GM12875 (cell line): ENCODE results near the gene DLG1.

Experiments used
- H3K4me3 ChIP-seq: one replicate; pipeline ENCODE4 v1.5.1; 2011; ENCODE audit warnings: low read depth, low read length, control low read depth
- CTCF ChIP-seq: IDR thresholded peaks from 2 replicates; pipeline ENCODE4 v1.5.1; 2011; ENCODE audit warnings: low read depth, mild to moderate bottlenecking, control low read depth, inconsistent platforms, low read length, moderate library complexity, borderline replicate concordance; ENCODE audit not compliant: insufficient read depth

Gene DLG1

GRCh38 chr3:197333901-197334639 is 35.7 kb upstream of the DLG1 start:
- TF ChIP-seq CTCF = no peak
- H3K4me3 ChIP-seq = no peak overlapping the region

DNA sequence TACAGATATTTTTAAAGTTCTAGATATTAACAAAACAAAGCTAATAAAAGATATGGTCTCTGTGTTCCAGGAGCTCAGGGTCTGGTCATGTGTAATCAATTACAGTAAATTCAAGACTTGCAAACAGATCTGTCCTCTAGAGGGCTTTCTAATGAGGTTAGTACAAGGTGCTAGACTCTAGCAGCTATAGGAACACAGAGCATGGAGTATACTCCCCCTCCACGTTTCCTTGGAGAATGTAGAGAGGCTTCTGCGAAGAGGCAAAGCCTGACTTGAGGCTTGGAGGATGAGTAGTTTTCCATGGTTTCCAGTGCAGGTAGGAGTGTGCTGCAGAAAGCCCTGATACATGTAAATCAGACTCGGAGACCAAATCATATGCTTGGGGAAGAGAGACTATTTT is 32.7 kb upstream of the DLG1 start:
- no peak overlapping the region for H3K4me3 ChIP-seq
- no peak for TF ChIP-seq CTCF

DNA sequence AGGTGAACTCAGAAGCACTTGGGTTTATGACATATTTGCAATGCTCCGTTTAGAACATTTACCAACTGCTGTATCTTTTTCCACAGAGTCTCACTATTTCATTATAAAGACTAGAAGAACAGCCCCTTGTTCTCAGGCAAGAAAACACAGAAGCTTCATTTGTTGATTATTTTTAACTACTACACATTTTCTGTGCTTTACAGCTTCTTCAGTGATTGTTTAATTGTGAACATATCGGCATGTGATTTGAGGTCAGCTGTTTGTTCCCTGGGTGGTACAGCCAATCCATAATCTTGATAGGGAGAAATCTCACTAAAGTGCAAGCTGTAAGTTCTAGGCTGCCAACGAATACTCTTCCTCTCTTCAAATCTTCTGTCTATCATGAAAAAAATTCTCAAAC is 31.0 kb upstream of the DLG1 start:
- TF ChIP-seq CTCF = no peak
- H3K4me3 ChIP-seq = no peak overlapping the region

DNA sequence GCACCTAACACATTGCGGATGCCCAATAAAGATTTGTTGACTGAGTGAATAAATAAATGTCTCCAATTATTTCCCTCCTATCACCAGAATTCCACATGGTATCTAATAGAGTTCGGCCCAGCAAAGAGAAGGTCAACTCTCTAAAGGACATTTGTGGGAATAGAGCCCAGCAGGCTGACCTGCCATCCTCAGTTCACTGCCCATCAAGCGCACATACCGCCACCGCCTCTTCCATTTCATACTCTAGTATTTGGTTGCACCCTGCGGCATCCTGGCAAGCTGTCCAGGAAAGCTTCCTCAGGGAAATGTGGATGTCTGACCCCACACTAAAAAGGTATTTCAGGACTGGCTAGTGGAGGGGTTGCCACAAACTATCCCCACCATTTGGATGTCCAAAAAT is 29.8 kb upstream of the DLG1 start:
- no peak for TF ChIP-seq CTCF
- no peak overlapping the region for H3K4me3 ChIP-seq

DNA sequence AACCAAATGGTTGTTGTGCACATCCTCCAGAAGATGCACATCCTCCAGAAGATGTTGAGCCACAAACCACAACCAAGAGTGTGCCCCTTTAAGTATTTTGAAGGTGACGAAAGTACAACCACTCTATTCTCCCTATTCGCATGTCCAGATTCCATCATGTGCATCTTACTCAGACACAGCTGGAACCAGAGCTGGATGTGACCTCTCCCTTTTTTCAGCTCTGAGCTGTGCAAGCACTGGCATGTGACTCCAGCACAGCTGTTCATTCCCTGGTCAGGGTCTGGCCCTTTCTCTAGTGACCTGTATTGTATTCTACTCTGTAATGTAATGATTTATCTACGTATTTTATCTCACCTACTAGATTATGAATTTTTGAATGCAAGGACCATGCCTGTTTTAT is 29.3 kb upstream of the DLG1 start:
- no peak overlapping the region for H3K4me3 ChIP-seq
- TF ChIP-seq CTCF = no peak

- no peak for TF ChIP-seq CTCF
Observed at GRCh38 chr3:197325773-197326172, 27.4 kb upstream of the DLG1 start.

GRCh38 chr3:197322149-197322548 is 23.7 kb upstream of the DLG1 start:
- no peak for TF ChIP-seq CTCF
- H3K4me3 ChIP-seq = no peak overlapping the region

More at GRCh38 chr3:197325773-197326172, 27.4 kb upstream of the DLG1 start:
- no peak overlapping the region for H3K4me3 ChIP-seq
